ENCODE results near the gene ADK.

The ADK gene

GRCh38 chr10:74675484-74675883, 524.5 kb downstream of the ADK start:
- DNase-seq (ENCODE audit: low read depth): no peak

- no peak for DNase-seq (ENCODE audit: low read depth)
Measured at GRCh38 chr10:74677951-74678350, 526.9 kb downstream of the ADK start.

GRCh38 chr10:74681917-74682627, 531.1 kb downstream of the ADK start:
- DNase-seq (ENCODE audit: low read depth): no peak

GRCh38 chr10:74683067-74683466, 532.0 kb downstream of the ADK start:
- no peak for DNase-seq (ENCODE audit: low read depth)

- DNase-seq (ENCODE audit: low read depth): no peak
Measured at GRCh38 chr10:74683621-74684364, 532.8 kb downstream of the ADK start.

GRCh38 chr10:74684462-74684861, 533.4 kb downstream of the ADK start:
- DNase-seq (ENCODE audit: low read depth): no peak

GRCh38 chr10:74685564-74685963, 534.5 kb downstream of the ADK start:
- DNase-seq (ENCODE audit: low read depth): no peak

- DNase-seq (ENCODE audit: low read depth): no peak
Measured at GRCh38 chr10:74690393-74690792, 539.4 kb downstream of the ADK start.

GRCh38 chr10:74691164-74691563, 540.1 kb downstream of the ADK start:
- no peak for DNase-seq (ENCODE audit: low read depth)

GRCh38 chr10:74704629-74705357, 553.8 kb downstream of the ADK start:
- DNase-seq (ENCODE audit: low read depth): no peak

GRCh38 chr10:74705358-74705980, 554.4 kb downstream of the ADK start:
- no peak for DNase-seq (ENCODE audit: low read depth)

GRCh38 chr10:74706966-74707365, 555.9 kb downstream of the ADK start:
- no peak for DNase-seq (ENCODE audit: low read depth)

- no peak for DNase-seq (ENCODE audit: low read depth)
Measured at GRCh38 chr10:74708246-74708645, 557.2 kb downstream of the ADK start.

- no peak for DNase-seq (ENCODE audit: low read depth)
Measured at GRCh38 chr10:74718208-74718607, 567.2 kb downstream of the ADK start.

- DNase-seq (ENCODE audit: low read depth): no peak
Measured at GRCh38 chr10:74728225-74728624, 577.2 kb downstream of the ADK start.

GRCh38 chr10:74730246-74730645, 579.2 kb downstream of the ADK start:
- DNase-seq (ENCODE audit: low read depth): no peak

- no peak for DNase-seq (ENCODE audit: low read depth)
Measured at GRCh38 chr10:74733612-74734011, 582.6 kb downstream of the ADK start.

- no peak for DNase-seq (ENCODE audit: low read depth)
Measured at GRCh38 chr10:74736029-74736428, 585.0 kb downstream of the ADK start.

- no peak for DNase-seq (ENCODE audit: low read depth)
Measured at GRCh38 chr10:74738052-74738451, 587.0 kb downstream of the ADK start.

- DNase-seq (ENCODE audit: low read depth): no peak
Measured at GRCh38 chr10:74738542-74738941, 587.5 kb downstream of the ADK start.

- DNase-seq (ENCODE audit: low read depth): no peak
Measured at GRCh38 chr10:74738985-74739567, 588.1 kb downstream of the ADK start.

- DNase-seq (ENCODE audit: low read depth): no peak
Measured at GRCh38 chr10:74743401-74743800, 592.4 kb downstream of the ADK start.
